ENCODE results near the gene TMSB4X.

DNA sequence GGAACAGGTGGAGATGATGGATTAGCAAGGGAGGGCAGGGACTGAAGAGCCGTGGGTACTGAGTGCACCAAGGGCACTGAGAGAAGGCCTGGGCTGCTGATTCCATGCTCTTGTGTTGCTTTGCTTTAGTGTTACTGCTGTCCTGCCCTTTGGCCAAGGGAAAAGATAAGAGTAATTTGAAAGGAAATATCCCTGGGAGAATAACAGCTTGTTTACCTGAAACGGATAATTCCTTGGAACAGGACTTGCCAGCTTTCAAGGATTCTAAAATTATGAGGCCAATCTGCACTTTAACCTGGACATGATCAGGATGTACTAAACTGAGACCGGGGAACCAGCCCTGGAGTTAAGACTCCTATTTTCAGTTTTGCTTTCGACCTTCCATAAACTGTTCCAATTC, 49.1 kb downstream of the TMSB4X start:
- TF ChIP-seq POLR2A (IDR thresholded peaks at IDR 0.05) (no peak), EP300 (IDR thresholded peaks at IDR 0.05) (no peak), POLR2AphosphoS5 (IDR thresholded peaks at IDR 0.05) (no peak)
- TF ChIP-seq, protein P1, sequence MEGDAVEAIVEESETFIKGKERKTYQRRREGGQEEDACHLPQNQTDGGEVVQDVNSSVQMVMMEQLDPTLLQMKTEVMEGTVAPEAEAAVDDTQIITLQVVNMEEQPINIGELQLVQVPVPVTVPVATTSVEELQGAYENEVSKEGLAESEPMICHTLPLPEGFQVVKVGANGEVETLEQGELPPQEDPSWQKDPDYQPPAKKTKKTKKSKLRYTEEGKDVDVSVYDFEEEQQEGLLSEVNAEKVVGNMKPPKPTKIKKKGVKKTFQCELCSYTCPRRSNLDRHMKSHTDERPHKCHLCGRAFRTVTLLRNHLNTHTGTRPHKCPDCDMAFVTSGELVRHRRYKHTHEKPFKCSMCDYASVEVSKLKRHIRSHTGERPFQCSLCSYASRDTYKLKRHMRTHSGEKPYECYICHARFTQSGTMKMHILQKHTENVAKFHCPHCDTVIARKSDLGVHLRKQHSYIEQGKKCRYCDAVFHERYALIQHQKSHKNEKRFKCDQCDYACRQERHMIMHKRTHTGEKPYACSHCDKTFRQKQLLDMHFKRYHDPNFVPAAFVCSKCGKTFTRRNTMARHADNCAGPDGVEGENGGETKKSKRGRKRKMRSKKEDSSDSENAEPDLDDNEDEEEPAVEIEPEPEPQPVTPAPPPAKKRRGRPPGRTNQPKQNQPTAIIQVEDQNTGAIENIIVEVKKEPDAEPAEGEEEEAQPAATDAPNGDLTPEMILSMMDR (IDR thresholded peaks at IDR 0.05) = no peak

Data from sigmoid colon (tissue), 4 donors.